OCI-LY3 (cell line): ENCODE results near the gene MMP28.

Experiments
- EZH2phosphoT487 ChIP-seq: fragments of 200-600 bp; shearing (Covaris generic); IDR thresholded peaks from 2 replicates; pipeline ENCODE4 v1.6.1; 2018; ENCODE audit warnings: antibody characterized with exemption, mixed run types, low read depth
- TF ChIP-seq, protein P1 (sequence below): fragments of 200-600, 300-600 bp; sonication (generic); IDR thresholded peaks from 2 replicates; pipeline ENCODE4 v1.5.1; 2014; ENCODE audit warnings: antibody characterized with exemption, low read length, low read depth

DNA sequence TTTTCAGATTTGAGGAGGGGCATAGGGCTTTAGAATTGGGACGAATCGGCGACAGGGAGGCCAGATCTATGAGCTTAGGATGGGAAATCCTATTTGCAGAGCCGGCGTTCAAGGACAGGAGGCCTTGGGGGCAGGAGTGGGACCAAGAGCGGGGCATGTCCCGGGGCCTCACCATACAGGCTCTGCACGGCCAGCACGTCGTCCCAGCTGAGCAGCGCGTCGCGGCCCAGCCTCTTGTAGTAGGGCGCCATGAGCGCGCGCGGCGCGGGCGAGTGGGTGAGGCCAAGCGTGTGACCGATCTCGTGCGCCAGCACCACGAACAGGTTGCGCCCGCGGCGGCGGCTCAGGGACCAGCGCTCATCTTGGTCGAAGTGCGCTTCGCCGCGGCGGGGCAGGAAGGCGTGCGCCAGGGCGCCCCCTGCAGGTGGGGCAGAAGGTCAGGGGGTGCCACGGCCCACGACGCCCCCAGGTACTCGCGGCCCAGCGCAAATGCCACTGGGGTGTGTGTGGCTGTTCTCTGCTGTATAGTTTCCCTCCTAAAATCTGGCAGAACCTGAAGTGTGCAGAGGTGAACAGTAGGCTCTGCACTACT, 25.4 kb downstream of the MMP28 start:
- TF ChIP-seq, protein P1, sequence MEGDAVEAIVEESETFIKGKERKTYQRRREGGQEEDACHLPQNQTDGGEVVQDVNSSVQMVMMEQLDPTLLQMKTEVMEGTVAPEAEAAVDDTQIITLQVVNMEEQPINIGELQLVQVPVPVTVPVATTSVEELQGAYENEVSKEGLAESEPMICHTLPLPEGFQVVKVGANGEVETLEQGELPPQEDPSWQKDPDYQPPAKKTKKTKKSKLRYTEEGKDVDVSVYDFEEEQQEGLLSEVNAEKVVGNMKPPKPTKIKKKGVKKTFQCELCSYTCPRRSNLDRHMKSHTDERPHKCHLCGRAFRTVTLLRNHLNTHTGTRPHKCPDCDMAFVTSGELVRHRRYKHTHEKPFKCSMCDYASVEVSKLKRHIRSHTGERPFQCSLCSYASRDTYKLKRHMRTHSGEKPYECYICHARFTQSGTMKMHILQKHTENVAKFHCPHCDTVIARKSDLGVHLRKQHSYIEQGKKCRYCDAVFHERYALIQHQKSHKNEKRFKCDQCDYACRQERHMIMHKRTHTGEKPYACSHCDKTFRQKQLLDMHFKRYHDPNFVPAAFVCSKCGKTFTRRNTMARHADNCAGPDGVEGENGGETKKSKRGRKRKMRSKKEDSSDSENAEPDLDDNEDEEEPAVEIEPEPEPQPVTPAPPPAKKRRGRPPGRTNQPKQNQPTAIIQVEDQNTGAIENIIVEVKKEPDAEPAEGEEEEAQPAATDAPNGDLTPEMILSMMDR = peak; percentile 52
- no peak for TF ChIP-seq EZH2phosphoT487
